ENCODE measurements around the gene NCLN. TPM values are rescaled to one million over a fixed set of nuclear protein-coding genes. Genes with fewer than 3 reads are reported as not detected.

NCLN gene
- total and polyA plus RNA-seq, 9 of the 15 experiments (the other 6 are each of a cell fraction or from before 2014, with no cell fraction given) = 3.8 to 126 (median 39.6) TPM

DNA sequence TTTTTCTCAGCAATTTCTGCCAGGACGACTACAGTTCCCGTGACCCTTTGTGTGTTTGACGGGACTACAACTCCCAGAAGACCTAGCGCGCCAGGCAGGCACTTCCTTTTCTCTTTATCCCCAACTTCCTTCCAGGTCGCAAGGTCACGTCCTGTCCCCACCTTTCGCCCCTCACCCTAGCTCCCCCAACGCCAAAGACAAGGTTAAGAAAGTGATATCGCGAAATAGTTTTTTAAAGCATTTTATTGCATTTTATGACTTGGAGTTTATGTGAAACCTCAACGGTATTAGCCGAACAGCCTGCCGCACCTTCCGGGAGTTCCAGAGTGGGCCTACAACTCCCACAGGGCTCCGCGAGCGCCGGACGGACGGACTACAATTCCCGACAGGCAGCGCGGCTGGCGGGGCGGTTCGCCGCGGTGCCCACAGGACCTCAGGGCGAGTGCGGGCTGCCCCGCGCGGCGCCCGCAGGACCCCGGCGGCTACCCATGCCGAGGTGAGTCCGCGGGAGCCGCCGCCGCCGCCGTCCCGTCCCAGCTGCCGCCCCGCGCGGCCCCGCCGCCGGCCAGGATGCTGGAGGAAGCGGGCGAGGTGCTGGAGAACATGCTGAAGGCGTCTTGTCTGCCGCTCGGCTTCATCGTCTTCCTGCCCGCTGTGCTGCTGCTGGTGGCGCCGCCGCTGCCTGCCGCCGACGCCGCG, at the start of gene NCLN (continued):
- TF ChIP-seq, protein P1, sequence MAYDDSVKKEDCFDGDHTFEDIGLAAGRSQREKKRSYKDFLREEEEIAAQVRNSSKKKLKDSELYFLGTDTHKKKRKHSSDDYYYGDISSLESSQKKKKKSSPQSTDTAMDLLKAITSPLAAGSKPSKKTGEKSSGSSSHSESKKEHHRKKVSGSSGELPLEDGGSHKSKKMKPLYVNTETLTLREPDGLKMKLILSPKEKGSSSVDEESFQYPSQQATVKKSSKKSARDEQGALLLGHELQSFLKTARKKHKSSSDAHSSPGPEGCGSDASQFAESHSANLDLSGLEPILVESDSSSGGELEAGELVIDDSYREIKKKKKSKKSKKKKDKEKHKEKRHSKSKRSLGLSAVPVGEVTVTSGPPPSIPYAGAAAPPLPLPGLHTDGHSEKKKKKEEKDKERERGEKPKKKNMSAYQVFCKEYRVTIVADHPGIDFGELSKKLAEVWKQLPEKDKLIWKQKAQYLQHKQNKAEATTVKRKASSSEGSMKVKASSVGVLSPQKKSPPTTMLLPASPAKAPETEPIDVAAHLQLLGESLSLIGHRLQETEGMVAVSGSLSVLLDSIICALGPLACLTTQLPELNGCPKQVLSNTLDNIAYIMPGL (CRISPR knock-in tag; IDR thresholded peaks at IDR 0.05) = no peak
- peak in 1 of 2 experiments; percentile 11; a peak in 1 of 4 replicates for TF ChIP-seq TRIM24 (IDR thresholded peaks at IDR 0.05)
- peak; percentile 73 for TF ChIP-seq TBP (optimal IDR thresholded peaks at IDR 0.05; ENCODE audit: low read depth, low read length)
- TF ChIP-seq PYGO2 (tag; IDR thresholded peaks at IDR 0.05) = no peak
- peak; percentile 55 to 60; a peak in 1 of 4 replicates for TF ChIP-seq MNT (conservative IDR thresholded peaks at IDR 0.05)
- TF ChIP-seq ZNF408 (CRISPR knock-in tag; IDR thresholded peaks at IDR 0.05; ENCODE audit: low read depth) = no peak
- TF ChIP-seq HCFC1 (IDR thresholded peaks at IDR 0.05; ENCODE audit: low read depth, low read length) = peak; percentile 88
- TF ChIP-seq KAT7 (CRISPR knock-in tag; IDR thresholded peaks at IDR 0.05; ENCODE audit: borderline replicate concordance) = peak; percentile 55; the same call in 1 of the 2 replicates
- TF ChIP-seq, protein P2, sequence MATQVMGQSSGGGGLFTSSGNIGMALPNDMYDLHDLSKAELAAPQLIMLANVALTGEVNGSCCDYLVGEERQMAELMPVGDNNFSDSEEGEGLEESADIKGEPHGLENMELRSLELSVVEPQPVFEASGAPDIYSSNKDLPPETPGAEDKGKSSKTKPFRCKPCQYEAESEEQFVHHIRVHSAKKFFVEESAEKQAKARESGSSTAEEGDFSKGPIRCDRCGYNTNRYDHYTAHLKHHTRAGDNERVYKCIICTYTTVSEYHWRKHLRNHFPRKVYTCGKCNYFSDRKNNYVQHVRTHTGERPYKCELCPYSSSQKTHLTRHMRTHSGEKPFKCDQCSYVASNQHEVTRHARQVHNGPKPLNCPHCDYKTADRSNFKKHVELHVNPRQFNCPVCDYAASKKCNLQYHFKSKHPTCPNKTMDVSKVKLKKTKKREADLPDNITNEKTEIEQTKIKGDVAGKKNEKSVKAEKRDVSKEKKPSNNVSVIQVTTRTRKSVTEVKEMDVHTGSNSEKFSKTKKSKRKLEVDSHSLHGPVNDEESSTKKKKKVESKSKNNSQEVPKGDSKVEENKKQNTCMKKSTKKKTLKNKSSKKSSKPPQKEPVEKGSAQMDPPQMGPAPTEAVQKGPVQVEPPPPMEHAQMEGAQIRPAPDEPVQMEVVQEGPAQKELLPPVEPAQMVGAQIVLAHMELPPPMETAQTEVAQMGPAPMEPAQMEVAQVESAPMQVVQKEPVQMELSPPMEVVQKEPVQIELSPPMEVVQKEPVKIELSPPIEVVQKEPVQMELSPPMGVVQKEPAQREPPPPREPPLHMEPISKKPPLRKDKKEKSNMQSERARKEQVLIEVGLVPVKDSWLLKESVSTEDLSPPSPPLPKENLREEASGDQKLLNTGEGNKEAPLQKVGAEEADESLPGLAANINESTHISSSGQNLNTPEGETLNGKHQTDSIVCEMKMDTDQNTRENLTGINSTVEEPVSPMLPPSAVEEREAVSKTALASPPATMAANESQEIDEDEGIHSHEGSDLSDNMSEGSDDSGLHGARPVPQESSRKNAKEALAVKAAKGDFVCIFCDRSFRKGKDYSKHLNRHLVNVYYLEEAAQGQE (IDR thresholded peaks at IDR 0.05; ENCODE audit: borderline replicate concordance) = peak; percentile 37
- TF ChIP-seq, protein P2 (CRISPR knock-in tag; IDR thresholded peaks at IDR 0.05; ENCODE audit: low read depth) = 0 out of 2 replicates have a peak, but pooled peaks have one; percentile 53
- TF ChIP-seq CXXC5 (CRISPR knock-in tag; IDR thresholded peaks at IDR 0.05) = peak; percentile 71
- TF ChIP-seq FOXA3 (CRISPR knock-in tag; conservative IDR thresholded peaks at IDR 0.05 in 1 of 2, IDR thresholded peaks at IDR 0.05 in 1 of 2) = no peak
- TF ChIP-seq SNIP1 (IDR thresholded peaks at IDR 0.05; ENCODE audit: low read depth) = no peak
- no peak for TF ChIP-seq NCOA4 (IDR thresholded peaks at IDR 0.05; ENCODE audit: partially characterized antibody)
- TF ChIP-seq BHLHE40 (IDR thresholded peaks at IDR 0.05; ENCODE audit: low read length) = no peak
- TF ChIP-seq L3MBTL2 (IDR thresholded peaks at IDR 0.05) = peak; percentile 44; the same call in 1 of the 2 replicates
- TF ChIP-seq POLR2B (IDR thresholded peaks at IDR 0.05; ENCODE audit: low read depth, partially characterized antibody) = peak; percentile 65
